Vagina (tissue), 2 donors: ENCODE data around the gene PRF1.

Experiments used
- POLR2A ChIP-seq, 2 donors: fragments of 450-650 bp; IDR thresholded peaks; one replicate each; pipeline ENCODE4 v1.6.1; 2017; ENCODE audit warnings: antibody characterized with exemption in 2 of 2, mild to moderate bottlenecking in 2 of 2, moderate library complexity in 2 of 2
- POLR2AphosphoS5 ChIP-seq, 2 donors: sonication (generic); formaldehyde crosslinking; IDR thresholded peaks; one replicate each; pipeline ENCODE4 v1.9.0; 2017; ENCODE audit warnings: antibody characterized with exemption in 2 of 2, mild to moderate bottlenecking in 2 of 2, low read depth in 1 of 2; ENCODE audit not compliant: insufficient read depth in 1 of 2
- TF ChIP-seq, protein P1 (sequence below), 3 experiments: fragments of 450-650 bp in 2 of 3; fragments of 200-600 bp in 1 of 3; sonication (generic) in 1 of 3; IDR thresholded peaks; one replicate each; pipeline ENCODE4 v1.5.1; 2017 to 2019; ENCODE audit warnings: antibody characterized with exemption in 3 of 3, mild to moderate bottlenecking in 2 of 3, moderate library complexity in 2 of 3

DNA sequence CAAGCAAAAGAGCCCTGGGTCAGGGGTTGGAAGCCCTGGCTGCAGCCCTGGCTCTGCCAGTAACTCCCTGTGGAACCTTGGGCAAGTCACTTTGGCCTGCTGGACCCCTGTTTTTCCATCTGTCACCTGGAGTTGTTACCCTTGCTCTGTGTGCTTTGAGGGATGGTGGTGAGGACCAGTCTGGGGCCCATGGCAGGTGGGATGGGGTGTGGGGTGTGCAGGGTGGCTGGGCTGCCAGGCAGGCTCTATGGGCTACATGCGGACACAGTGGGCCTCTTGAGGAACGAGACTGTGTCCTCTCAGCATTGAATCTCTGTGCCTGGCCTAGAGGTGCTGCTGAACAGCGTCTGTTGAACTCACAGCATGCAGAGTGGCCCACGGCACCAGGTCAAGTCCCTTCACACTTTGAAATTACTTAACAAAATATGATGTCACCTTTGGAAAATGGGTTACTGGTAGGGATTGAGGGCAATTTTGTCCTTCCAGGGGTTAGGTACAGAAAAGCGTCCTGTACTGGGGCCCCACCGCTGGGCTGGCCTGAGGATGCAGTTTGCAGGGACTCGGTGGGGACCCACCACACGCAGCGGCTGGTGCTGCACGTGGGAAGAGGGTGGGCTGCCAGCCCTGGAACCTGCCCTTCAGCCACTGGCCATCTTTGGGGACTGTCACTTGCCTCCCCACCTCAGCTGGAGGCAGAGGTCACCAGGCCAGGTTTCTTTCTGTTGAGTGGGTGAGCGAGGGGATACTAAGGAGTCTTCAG, 45.3 kb downstream of the PRF1 start:
- TF ChIP-seq, protein P1, sequence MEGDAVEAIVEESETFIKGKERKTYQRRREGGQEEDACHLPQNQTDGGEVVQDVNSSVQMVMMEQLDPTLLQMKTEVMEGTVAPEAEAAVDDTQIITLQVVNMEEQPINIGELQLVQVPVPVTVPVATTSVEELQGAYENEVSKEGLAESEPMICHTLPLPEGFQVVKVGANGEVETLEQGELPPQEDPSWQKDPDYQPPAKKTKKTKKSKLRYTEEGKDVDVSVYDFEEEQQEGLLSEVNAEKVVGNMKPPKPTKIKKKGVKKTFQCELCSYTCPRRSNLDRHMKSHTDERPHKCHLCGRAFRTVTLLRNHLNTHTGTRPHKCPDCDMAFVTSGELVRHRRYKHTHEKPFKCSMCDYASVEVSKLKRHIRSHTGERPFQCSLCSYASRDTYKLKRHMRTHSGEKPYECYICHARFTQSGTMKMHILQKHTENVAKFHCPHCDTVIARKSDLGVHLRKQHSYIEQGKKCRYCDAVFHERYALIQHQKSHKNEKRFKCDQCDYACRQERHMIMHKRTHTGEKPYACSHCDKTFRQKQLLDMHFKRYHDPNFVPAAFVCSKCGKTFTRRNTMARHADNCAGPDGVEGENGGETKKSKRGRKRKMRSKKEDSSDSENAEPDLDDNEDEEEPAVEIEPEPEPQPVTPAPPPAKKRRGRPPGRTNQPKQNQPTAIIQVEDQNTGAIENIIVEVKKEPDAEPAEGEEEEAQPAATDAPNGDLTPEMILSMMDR (IDR thresholded peaks at IDR 0.05), result no peak
- TF ChIP-seq POLR2A (IDR thresholded peaks at IDR 0.05) (no peak), POLR2AphosphoS5 (IDR thresholded peaks at IDR 0.05; ENCODE audit: insufficient read depth in 1 of 2, low read depth in 1 of 2) (no peak)
